WI38 (cell line): ENCODE results near the gene LENG8.
A peak's percentile ranks its signal among the peaks of the same experiment; 100 is the strongest.
"Not testable (repeated sequence)": the region's sequence is repeated elsewhere in the genome, so short reads cannot be mapped to it uniquely, and the experiment has no call there.

Source experiments
- H3K4me3 ChIP-seq: 2 replicates; pipeline ENCODE4 v1.5.1; 2011; ENCODE audit warnings: low read depth, mild to moderate bottlenecking, control low read depth, low read length
- CTCF ChIP-seq: IDR thresholded peaks from 2 replicates; pipeline ENCODE4 v1.5.1; 2012; ENCODE audit warnings: low read depth, mild to moderate bottlenecking, control low read depth, low read length

Gene LENG8

GRCh38 chr19:54434873-54435214 lies 14.2 kb upstream of the LENG8 start:
- no peak for TF ChIP-seq CTCF
- H3K4me3 ChIP-seq: no peak overlapping the region

GRCh38 chr19:54435551-54436016 lies 13.4 kb upstream of the LENG8 start:
- H3K4me3 ChIP-seq: no peak overlapping the region
- no peak for TF ChIP-seq CTCF

GRCh38 chr19:54436031-54436523 lies 12.9 kb upstream of the LENG8 start:
- H3K4me3 ChIP-seq: no peak overlapping the region
- no peak for TF ChIP-seq CTCF

- no peak overlapping the region for H3K4me3 ChIP-seq
- no peak for TF ChIP-seq CTCF
Observed at GRCh38 chr19:54436628-54437252, 12.3 kb upstream of the LENG8 start.

GRCh38 chr19:54439174-54439851 lies 9.7 kb upstream of the LENG8 start:
- TF ChIP-seq CTCF: peak; percentile 21; the same call in 1 of the 2 replicates

GRCh38 chr19:54440641-54441040 lies 8.4 kb upstream of the LENG8 start:
- TF ChIP-seq CTCF: no peak
- H3K4me3 ChIP-seq: no peak overlapping the region

More at GRCh38 chr19:54439174-54439851, 9.7 kb upstream of the LENG8 start:
- no peak overlapping the region for H3K4me3 ChIP-seq

GRCh38 chr19:54444737-54445136 lies 4.3 kb upstream of the LENG8 start:
- TF ChIP-seq CTCF: no peak
- H3K4me3 ChIP-seq: no peak overlapping the region

- not testable (repeated sequence) for H3K4me3 ChIP-seq
Observed at GRCh38 chr19:54446349-54446748, 2.6 kb upstream of the LENG8 start.
